HepG2 (cell line): ENCODE measurements around the gene AMOTL2. TPM values are rescaled to one million over a fixed set of nuclear protein-coding genes. Genes with fewer than 3 reads are reported as not detected.
A peak's percentile ranks its signal among the peaks of the same experiment; 100 is the strongest.

Source experiments
- BORCS8-MEF2B ChIP-seq: sonication (generic); formaldehyde crosslinking; IDR thresholded peaks from 2 replicates; pipeline ENCODE4 v1.8.0; 2022; ENCODE audit warnings: mild to moderate bottlenecking, missing genetic modification reagents
- CHD4 ChIP-seq: fragments of 200-600 bp; sonication (generic); IDR thresholded peaks from 2 replicates; pipeline ENCODE4 v1.7.0; 2017; ENCODE audit warnings: mild to moderate bottlenecking, low read length, borderline replicate concordance
- CREM ChIP-seq, 2 experiments: sonication (generic) in 1 of 2; formaldehyde crosslinking in 1 of 2; IDR thresholded peaks; 2 replicates each; pipeline versions ENCODE4 v1.4.0 to v1.6.1; 2016 to 2020; ENCODE audit warnings: antibody characterized with exemption in 1 of 2, mild to moderate bottlenecking in 1 of 2, missing genetic modification reagents in 1 of 2
- IKZF4 ChIP-seq: sonication (generic); formaldehyde crosslinking; IDR thresholded peaks from 2 replicates; pipeline ENCODE4 v1.5.1; 2020; ENCODE audit warnings: borderline replicate concordance, mild to moderate bottlenecking, low read depth, missing genetic modification reagents; ENCODE audit errors: not compliant biosample characterization
- MXD1 ChIP-seq: sonication (generic); formaldehyde crosslinking; IDR thresholded peaks from 2 replicates; pipeline ENCODE4 v1.4.0; 2020; ENCODE audit warnings: mild to moderate bottlenecking, missing genetic modification reagents
- NAIF1 ChIP-seq: sonication (generic); formaldehyde crosslinking; IDR thresholded peaks from 2 replicates; pipeline ENCODE4 v1.5.0; 2020; ENCODE audit warnings: mild to moderate bottlenecking, missing genetic modification reagents, borderline replicate concordance
- NFE2L2 ChIP-seq: fragments of 150-350 bp; IDR thresholded peaks from 2 replicates; pipeline ENCODE4 v1.6.1; 2014; ENCODE audit warnings: low read length
- NFIB ChIP-seq: sonication (generic); formaldehyde crosslinking; IDR thresholded peaks from 2 replicates; pipeline ENCODE4 v1.9.0; 2021; ENCODE audit warnings: missing genetic modification reagents, mild to moderate bottlenecking, borderline replicate concordance
- NFKBIZ ChIP-seq: IDR thresholded peaks from 2 replicates; pipeline ENCODE4 v1.6.1; 2018; ENCODE audit warnings: missing genetic modification reagents, missing compliant biosample characterization
- PCBP1 ChIP-seq: fragments of 200-400 bp; formaldehyde crosslinking; IDR thresholded peaks from 2 replicates; pipeline ENCODE4 v1.6.1; 2017; ENCODE audit warnings: mild to moderate bottlenecking, low read depth, low read length, borderline replicate concordance
- PHF21A ChIP-seq: sonication (generic); formaldehyde crosslinking; IDR thresholded peaks from 2 replicates; pipeline ENCODE4 v1.5.0; 2020; ENCODE audit warnings: mild to moderate bottlenecking, missing genetic modification reagents
- POLR2AphosphoS5 ChIP-seq: IDR thresholded peaks from 2 replicates; pipeline ENCODE4 v1.6.1; 2012; ENCODE audit warnings: low read depth, low read length
- RFX3 ChIP-seq: IDR thresholded peaks from 2 replicates; pipeline ENCODE4 v1.6.1; 2016; ENCODE audit warnings: missing biosample characterization, missing genetic modification reagents
- SALL1 ChIP-seq: sonication (generic); formaldehyde crosslinking; IDR thresholded peaks from 2 replicates; pipeline ENCODE4 v1.8.0; 2022; ENCODE audit warnings: mild to moderate bottlenecking, missing genetic modification reagents
- SIX4 ChIP-seq: sonication (generic); formaldehyde crosslinking; IDR thresholded peaks from 2 replicates; pipeline ENCODE4 v1.4.0; 2020; ENCODE audit warnings: missing genetic modification reagents
- SRF ChIP-seq: IDR thresholded peaks from 2 replicates; pipeline ENCODE4 v1.6.1; 2011; ENCODE audit warnings: mild to moderate bottlenecking, low read depth, low read length, moderate library complexity
- ZBTB3 ChIP-seq: sonication (generic); formaldehyde crosslinking; IDR thresholded peaks from 2 replicates; pipeline ENCODE4 v1.4.0; 2020; ENCODE audit warnings: low read depth, mild to moderate bottlenecking, moderate library complexity, missing genetic modification reagents, borderline replicate concordance
- ZBTB7B ChIP-seq: sonication (generic); formaldehyde crosslinking; IDR thresholded peaks from 2 replicates; pipeline ENCODE4 v1.4.0; 2020; ENCODE audit warnings: missing genetic modification reagents
- ZFP36L2 ChIP-seq: sonication (generic); formaldehyde crosslinking; IDR thresholded peaks from 2 replicates; pipeline ENCODE4 v1.4.0; 2020; ENCODE audit warnings: missing genetic modification reagents
- ZFP90 ChIP-seq: sonication (generic); formaldehyde crosslinking; IDR thresholded peaks from 2 replicates; pipeline ENCODE4 v1.8.0; 2022; ENCODE audit warnings: missing genetic modification reagents, mild to moderate bottlenecking, inconsistent platforms, borderline replicate concordance
- ZMYM2 ChIP-seq: sonication (generic); formaldehyde crosslinking; IDR thresholded peaks from 2 replicates; pipeline ENCODE4 v1.8.0; 2022; ENCODE audit warnings: mild to moderate bottlenecking, missing genetic modification reagents
- ZNF431 ChIP-seq: sonication (generic); formaldehyde crosslinking; IDR thresholded peaks from 2 replicates; pipeline ENCODE4 v1.9.0; 2022; ENCODE audit warnings: missing genetic modification reagents, low read depth, mild to moderate bottlenecking, borderline replicate concordance
- ZNF451 ChIP-seq: sonication (generic); formaldehyde crosslinking; IDR thresholded peaks from 2 replicates; pipeline ENCODE4 v1.5.0; 2020; ENCODE audit warnings: mild to moderate bottlenecking, missing genetic modification reagents
- ZNF572 ChIP-seq: sonication (generic); formaldehyde crosslinking; IDR thresholded peaks from 2 replicates; pipeline ENCODE4 v1.5.1; 2020; ENCODE audit warnings: mild to moderate bottlenecking, missing genetic modification reagents
- ZNF713 ChIP-seq: sonication (generic); formaldehyde crosslinking; IDR thresholded peaks from 2 replicates; pipeline ENCODE4 v1.4.0; 2020; ENCODE audit warnings: mild to moderate bottlenecking, missing genetic modification reagents
- ZNF772 ChIP-seq: sonication (generic); formaldehyde crosslinking; IDR thresholded peaks from 2 replicates; pipeline ENCODE4 v1.5.0; 2020; ENCODE audit warnings: mild to moderate bottlenecking, missing genetic modification reagents
- ZNF788 ChIP-seq: sonication (generic); formaldehyde crosslinking; IDR thresholded peaks from 2 replicates; pipeline ENCODE4 v1.5.0; 2020; ENCODE audit warnings: mild to moderate bottlenecking, missing genetic modification reagents, borderline replicate concordance
- ZSCAN21 ChIP-seq: sonication (generic); formaldehyde crosslinking; IDR thresholded peaks from 2 replicates; pipeline ENCODE4 v1.8.0; 2022; ENCODE audit warnings: mild to moderate bottlenecking, missing genetic modification reagents, moderate library complexity, borderline replicate concordance
- ZSCAN25 ChIP-seq: sonication (generic); formaldehyde crosslinking; IDR thresholded peaks from 2 replicates; pipeline ENCODE4 v1.8.0; 2022; ENCODE audit warnings: mild to moderate bottlenecking, missing genetic modification reagents
- polyA plus RNA-seq, 8 experiments: library from polyadenylated mRNA; depleted of rRNA in 3 of 8; stranded (reverse) in 7 of 8; unstranded in 1 of 8; fragments of >200 nt; fragmentation: Illumina TruSeq in 4 of 8; extraction: Trizol in 4 of 8; gene quantifications; 2 replicates each; pipeline versions ENCODE4 v1.2.1 to v1.2.3, GENCODE V29; 2011 to 2016; ENCODE audit warnings: low read depth in 4 of 8, missing spikeins in 1 of 8, mixed read lengths in 1 of 8; ENCODE audit not compliant: insufficient read depth in 1 of 8
- total RNA-seq, 5 experiments: library from RNA; depleted of rRNA; stranded (reverse); fragments of >200 nt; fragmentation: Illumina TruSeq; extraction: Trizol; gene quantifications; 2 replicates each; pipeline ENCODE4 v1.2.3, GENCODE V29; 2016; ENCODE audit warnings: low read depth in 1 of 5
- TF ChIP-seq, protein P1 (sequence below): sonication (generic); formaldehyde crosslinking; IDR thresholded peaks from 2 replicates; pipeline ENCODE4 v1.4.0; 2020; ENCODE audit warnings: mild to moderate bottlenecking, missing genetic modification reagents
- TF ChIP-seq, protein P2 (sequence below): IDR thresholded peaks from 2 replicates; pipeline ENCODE4 v1.6.1; 2012; ENCODE audit warnings: inconsistent platforms

The AMOTL2 gene
- total and polyA plus RNA-seq, 2 of the 13 experiments (the other 11 are each of a cell fraction or from before 2014, with no cell fraction given) = 17.3 to 18.5 TPM

DNA sequence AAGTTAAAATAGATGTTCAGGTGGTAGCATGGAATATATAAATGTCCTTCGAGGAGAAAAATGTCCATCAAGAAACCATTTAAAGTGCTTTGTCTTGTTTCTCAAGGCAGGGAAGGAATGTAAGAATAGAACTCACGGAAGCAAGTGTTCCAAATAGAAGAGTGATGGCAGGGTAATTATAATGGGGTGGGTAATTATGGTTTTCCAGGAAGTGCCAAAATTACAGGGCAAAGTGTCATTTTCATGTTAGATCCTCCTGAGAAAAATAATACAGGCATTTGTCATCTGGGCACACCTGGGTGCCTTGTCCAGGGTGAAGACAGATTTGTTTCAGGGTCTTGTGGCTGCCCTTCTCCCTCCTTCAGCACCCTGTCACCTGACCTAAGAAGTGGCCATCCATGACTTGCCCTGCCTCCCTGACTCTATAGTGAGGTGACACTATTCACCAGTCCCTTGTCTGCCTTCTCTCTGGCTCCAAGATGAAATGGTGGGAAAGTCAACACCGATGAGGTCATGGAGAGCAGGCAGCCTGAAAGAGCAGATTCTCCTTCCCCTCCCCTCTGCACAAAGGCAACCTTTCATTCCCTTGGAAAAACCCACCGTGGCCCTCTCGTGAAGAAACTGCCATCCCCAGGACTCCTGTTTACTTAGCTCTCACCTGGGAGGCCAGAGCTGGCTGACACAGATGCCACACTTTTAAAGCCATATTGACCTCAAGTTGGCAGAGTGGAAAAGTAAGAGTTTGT lies 45.1 kb upstream of the AMOTL2 start (continued):
- TF ChIP-seq MXD1 (CRISPR knock-in tag) (no peak), POLR2AphosphoS5 (no peak), ZSCAN25 (CRISPR knock-in tag) (peak; percentile 57), ZBTB3 (CRISPR knock-in tag) (no peak), IKZF4 (CRISPR knock-in tag) (no peak), NAIF1 (CRISPR knock-in tag) (no peak), CREM (IDR thresholded peaks at IDR 0.05) (no peak; the same call in 1 of the 2 replicates), CREM (CRISPR knock-in tag; IDR thresholded peaks at IDR 0.05) (no peak), SRF (no peak), CHD4 (no peak), ZNF788 (CRISPR knock-in tag) (no peak), ZNF772 (CRISPR knock-in tag) (no peak), SIX4 (peak; percentile 64), ZBTB7B (CRISPR knock-in tag) (no peak; the same call in 1 of the 2 replicates), NFE2L2 (no peak), NFKBIZ (CRISPR knock-in tag) (no peak), PHF21A (CRISPR knock-in tag) (peak; percentile 86), ZSCAN21 (CRISPR knock-in tag) (no peak), ZNF451 (CRISPR knock-in tag) (no peak), ZNF713 (CRISPR knock-in tag) (no peak), PCBP1 (no peak), BORCS8-MEF2B (peak; percentile 42; the same call in 1 of the 2 replicates), ZFP90 (CRISPR knock-in tag) (no peak), NFIB (CRISPR knock-in tag) (no peak), ZNF431 (no peak), RFX3 (CRISPR knock-in tag) (no peak), SALL1 (CRISPR knock-in tag) (peak; percentile 75), ZMYM2 (CRISPR knock-in tag) (no peak), ZNF572 (CRISPR knock-in tag) (no peak), ZFP36L2 (CRISPR knock-in tag) (no peak)
- TF ChIP-seq, protein P1, sequence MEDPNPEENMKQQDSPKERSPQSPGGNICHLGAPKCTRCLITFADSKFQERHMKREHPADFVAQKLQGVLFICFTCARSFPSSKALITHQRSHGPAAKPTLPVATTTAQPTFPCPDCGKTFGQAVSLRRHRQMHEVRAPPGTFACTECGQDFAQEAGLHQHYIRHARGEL (CRISPR knock-in tag) = no peak
- TF ChIP-seq, protein P2, sequence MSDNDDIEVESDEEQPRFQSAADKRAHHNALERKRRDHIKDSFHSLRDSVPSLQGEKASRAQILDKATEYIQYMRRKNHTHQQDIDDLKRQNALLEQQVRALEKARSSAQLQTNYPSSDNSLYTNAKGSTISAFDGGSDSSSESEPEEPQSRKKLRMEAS = peak; percentile 64
